Measurements from ENCODE around the gene METTL25. TPM values are rescaled to one million over a fixed set of nuclear protein-coding genes. Genes with fewer than 3 reads are reported as not detected.

Gene METTL25
- total RNA-seq, 1 experiment from 2014 or later = 10.5 TPM

DNA sequence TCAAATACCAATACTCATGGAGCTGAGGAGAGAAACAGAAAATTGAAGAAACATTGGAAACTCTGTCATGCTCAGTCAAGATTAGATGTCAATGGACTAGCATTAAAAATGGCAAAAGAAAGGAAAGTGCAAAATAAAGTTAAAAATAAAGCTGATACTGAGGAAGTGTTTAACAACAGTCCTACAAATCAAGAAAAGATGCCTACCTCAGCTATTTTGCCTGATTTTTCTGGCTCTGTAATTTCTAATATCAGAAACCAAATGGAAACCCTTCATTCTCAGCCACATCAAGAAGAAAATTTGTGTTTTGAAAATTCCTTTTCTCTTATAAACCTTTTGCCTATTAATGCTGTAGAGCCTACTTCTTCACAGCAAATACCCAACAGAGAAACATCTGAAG, 40.5 kb downstream of the METTL25 start:
- in situ Hi-C loops (cut with HindIII; ENCODE audit: low sequenced_read_pairs) = no loop called here
- DNase-seq (ENCODE audit: low spot score) = no peak

DNA sequence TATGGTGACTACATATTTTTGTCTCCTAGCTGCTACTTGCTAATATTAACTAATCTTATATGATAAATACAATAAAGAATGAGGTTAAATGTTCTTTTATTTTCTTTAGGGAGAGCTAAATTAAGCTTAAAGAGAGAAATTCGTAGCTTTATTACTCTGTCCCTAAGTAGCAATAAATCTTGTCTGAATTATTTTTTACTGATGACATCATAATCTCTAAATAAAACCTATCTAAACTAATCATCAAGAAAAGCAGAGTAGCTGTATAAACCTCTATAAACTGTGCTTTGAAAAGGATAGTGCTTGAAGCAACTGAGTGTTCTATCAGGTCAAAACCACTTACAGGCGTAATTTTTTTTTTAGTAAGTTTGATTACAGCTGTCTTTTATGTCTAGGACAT, 42.5 kb downstream of the METTL25 start:
- in situ Hi-C loops (cut with HindIII; ENCODE audit: low sequenced_read_pairs) = no loop called here
- DNase-seq (ENCODE audit: low spot score) = no peak

DNA sequence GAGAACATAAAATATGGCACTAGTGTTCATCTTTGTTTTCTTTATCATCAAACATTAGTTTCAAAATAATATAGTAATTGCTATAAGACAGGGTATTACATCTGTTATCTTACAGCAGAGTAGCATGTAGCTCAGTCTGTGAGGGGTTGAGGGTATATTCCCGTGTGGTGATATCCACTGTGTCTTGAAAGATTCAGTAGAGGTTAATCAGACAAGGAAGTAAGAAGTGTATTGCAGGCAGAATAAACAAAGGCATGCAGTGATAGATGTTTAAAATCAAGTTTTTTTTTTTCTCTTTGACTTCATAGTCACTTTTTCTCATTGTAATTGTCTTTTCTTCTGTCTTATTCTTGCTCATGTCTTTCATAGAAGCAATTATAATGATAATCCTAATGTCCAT, 48.3 kb downstream of the METTL25 start:
- in situ Hi-C loops (cut with HindIII; ENCODE audit: low sequenced_read_pairs) = no loop called here
- no peak for DNase-seq (ENCODE audit: low spot score)

DNA sequence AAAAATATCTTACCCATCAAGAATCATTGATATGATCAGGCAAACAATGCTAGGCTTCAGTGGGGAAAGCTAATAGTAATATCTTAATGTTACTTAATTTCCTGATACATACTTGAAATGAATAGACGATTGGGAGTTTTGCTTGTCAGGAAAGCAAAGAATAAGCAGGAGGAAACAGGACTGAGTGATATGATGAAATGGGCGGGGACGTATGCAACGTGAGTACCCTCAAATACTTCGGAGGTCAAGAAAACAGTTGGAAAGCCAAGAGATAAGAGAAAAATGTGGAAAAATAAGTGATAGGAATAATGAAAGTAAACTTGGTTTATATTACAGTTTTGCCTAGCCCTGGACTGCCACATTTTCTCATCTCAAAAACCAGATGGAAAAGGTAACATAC, 49.2 kb downstream of the METTL25 start:
- DNase-seq (ENCODE audit: low spot score) = no peak
- in situ Hi-C loops (cut with HindIII; ENCODE audit: low sequenced_read_pairs) = no loop called here

DNA sequence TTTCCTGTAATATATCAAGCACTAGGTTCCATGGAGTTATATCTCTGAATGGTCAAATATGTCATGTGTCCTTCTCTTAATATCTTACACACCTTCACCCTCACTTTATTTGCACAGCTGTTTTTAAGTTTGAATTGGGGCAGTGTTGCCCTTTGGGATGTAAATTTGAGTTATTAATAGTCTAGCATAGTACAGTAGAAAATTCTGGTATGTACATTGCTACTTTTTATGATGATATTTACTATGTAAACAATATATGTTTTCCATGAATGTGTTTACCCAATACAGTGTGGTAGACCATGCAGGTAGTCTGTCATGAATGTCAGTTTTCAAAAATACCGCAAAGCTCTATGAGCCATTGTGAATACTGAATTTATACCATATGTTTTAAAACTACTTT, 50.5 kb downstream of the METTL25 start:
- in situ Hi-C loops (cut with HindIII; ENCODE audit: low sequenced_read_pairs) = no loop called here
- DNase-seq (ENCODE audit: low spot score) = no peak

DNA sequence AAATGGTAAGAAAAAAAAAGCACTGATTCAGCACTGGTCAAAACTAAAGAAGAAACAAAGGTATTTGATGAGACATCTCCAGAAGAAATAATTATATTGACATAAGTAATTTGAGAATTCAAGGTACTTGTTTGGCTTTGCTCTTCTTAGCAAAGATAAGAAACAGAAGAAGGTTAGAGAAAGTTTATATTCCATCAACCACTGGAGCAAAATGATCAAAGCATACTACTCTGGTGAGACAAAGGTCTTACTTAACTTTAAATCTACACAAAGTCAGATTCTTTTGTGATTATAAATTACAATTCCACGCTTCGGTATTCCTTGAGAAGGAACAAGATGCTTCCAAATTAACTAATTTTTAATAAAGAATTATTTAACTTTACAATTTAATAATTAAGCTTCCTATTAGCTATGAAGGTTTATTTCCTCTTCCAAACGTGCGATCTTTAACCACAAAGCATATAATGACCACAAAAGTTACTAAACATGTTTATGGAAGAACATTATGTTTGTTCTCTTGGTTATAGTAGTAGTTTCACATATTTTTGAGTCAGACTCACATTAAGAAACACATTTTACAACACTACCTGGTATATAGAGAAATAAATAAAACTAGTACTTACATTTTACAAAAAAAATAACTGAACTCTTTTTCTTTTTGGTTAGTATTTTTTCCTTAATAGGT, 53.4 kb downstream of the METTL25 start:
- DNase-seq (ENCODE audit: low spot score) = no peak
- in situ Hi-C loops (cut with HindIII; ENCODE audit: low sequenced_read_pairs) = no loop called here

DNA sequence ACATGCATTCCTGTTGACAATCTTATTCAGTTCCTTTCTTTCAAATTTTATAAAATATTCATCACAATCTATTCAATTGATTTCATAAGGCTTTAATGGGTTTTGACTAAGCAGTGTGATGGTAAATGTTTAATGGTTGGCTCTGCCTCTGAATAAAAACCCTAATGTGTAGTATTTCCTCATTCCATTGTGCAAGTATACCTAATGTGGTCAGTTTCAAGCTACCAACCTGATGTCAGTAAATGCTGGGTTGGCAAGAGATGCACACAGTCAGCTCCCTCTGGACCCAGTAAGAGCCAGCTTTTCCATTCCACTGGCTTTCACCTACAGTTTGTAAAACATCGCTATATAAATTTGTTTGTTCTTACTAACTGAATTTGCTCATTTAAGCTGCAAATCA, 53.9 kb downstream of the METTL25 start:
- DNase-seq (ENCODE audit: low spot score) = no peak
- in situ Hi-C loops (cut with HindIII; ENCODE audit: low sequenced_read_pairs) = no loop called here

DNA sequence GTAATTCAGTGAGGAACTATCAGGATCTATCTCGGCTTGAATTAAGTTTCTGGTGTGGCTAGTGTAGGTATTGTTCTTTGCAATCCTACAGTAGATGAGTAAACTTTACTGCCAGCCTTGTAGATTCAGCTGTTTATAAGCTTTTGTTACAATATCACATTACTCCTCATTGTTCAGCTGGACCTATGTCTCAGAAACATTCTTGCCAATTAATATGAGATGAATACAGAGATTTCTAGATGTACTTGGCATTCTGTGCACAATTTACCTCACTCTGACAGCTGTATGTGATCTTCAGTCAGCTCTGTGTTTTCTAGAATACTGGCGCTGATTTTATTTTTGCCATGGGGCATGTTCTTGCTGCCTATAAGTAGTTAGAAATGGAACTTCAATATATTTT, 55.7 kb downstream of the METTL25 start:
- DNase-seq (ENCODE audit: low spot score) = no peak
- in situ Hi-C loops (cut with HindIII; ENCODE audit: low sequenced_read_pairs) = no loop called here

DNA sequence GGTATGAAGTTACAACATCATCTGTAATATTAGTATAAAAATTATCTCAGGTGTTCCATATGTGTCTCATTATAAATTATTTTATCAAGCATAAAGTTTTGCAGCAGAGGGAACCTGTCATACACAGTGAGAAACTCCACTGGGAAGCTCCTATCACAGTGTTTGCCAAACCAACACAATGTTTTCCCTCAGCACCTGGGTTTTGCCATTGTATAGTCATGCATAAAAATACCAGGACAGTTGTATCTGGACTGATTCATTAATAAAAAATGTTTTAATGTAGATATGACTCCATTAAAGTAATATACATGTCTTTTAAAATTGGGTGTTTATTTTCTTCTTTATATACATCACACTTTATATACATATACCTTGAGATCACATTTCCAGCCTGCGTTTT, 56.6 kb downstream of the METTL25 start:
- no peak for DNase-seq (ENCODE audit: low spot score)
- in situ Hi-C loops (cut with HindIII; ENCODE audit: low sequenced_read_pairs) = no loop called here

DNA sequence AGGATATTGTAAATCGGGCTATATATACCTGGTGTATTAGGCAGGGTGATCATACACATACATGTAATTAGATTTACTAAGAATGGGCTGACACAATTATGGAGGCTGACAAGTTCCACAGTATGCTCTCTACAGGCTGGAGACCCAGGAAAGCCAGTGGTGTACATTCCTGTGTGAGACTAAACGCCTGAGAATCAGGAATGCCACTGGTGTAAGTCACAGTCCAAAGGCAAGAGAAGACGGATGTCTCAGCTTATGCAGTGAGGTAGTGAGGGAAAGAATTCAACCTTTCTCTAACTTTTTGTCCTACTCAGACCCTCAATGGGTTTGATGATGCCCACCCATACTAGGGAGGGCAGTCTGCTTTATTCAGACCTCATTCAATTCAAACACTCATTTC, 57.1 kb downstream of the METTL25 start:
- in situ Hi-C loops (cut with HindIII; ENCODE audit: low sequenced_read_pairs) = no loop called here
- no peak for DNase-seq (ENCODE audit: low spot score)

DNA sequence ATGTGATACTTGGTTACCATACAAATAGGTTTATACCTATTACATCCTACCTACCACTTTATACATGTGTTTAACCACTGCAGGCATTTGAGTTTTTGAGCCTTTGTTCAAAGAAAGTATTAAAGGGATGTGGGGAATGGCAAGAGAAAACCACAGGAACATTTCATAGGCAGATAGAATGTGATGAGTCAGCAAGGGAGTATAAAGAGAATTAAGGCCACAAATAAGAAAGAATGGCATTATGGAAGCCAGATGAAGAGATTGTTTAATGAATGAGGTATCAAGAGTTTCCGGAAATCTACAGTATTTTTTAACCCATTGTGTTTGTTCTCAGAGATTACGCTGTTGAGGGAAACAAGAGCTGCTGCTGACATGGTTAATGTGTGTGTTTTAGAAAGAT, 66.9 kb downstream of the METTL25 start:
- no peak for DNase-seq (ENCODE audit: low spot score)
- in situ Hi-C loops (cut with HindIII; ENCODE audit: low sequenced_read_pairs) = no loop called here

DNA sequence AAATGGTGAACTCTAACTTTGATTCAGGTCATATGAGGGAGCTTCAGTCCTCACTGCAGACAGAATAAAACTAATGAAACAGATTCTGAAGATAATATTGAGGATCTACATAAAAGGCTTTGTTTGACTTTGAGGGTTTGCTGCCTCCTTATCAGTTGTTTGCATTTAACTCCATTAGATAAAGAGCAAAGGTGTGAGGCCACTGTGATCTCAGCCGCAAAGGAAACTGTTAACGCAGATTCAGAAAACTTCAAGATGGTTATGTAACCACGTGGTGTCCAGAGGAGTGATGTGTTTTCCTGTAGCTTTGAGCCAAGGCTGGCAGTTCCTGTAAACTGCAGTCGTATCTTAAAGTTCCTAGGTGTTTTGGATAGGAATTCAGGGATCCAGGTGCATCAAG, 67.8 kb downstream of the METTL25 start:
- in situ Hi-C loops (cut with HindIII; ENCODE audit: low sequenced_read_pairs) = no loop called here
- no peak for DNase-seq (ENCODE audit: low spot score)

DNA sequence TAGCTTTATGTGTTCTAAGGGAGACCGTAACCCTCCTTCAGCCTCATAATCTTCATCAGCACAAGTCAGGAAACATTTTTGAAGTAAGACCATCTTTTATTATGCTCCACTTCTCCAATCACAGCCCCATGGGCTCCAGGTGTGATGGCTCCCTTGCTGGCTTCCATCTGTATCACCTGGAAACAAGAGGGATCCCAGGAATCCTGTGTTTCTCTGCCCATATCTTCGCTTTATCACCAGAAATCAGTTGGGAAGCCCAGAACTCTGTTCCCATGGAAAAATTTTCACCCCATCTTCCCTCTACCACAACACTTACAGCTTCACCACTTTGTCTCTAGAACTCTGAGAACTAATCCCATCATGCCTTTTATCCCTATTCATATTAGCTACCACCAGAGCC, 68.3 kb downstream of the METTL25 start:
- DNase-seq (ENCODE audit: low spot score) = no peak
- in situ Hi-C loops (cut with HindIII; ENCODE audit: low sequenced_read_pairs) = no loop called here

DNA sequence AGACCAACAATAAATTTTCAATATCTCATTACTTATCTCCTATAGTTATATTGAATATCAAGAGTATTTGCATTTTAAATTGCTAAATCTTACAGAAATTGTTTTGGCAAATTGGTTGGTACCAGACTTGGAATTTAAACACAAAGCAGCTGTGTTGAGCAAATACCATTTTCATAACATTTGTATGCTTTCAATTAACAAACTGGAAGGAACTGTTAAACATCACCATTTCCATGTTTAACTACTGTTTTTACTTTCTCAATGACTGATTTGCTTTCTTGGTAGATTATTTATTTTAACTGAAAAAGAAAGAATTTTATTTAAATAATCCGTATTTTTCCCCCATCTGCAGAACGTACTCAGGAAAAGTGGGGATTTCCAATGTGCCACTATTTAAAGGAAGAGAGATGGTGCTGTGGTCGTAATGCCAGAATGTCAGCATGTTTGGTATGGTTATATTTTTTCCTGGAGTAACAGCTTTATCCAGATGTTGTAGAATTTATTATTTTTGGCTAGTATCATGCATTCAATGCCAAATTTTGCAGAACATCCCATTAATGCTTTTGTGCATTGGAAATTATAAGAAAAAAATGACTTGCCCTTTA, 72.3 kb downstream of the METTL25 start:
- DNase-seq (ENCODE audit: low spot score) = no peak
- in situ Hi-C loops (cut with HindIII; ENCODE audit: low sequenced_read_pairs) = no loop called here

DNA sequence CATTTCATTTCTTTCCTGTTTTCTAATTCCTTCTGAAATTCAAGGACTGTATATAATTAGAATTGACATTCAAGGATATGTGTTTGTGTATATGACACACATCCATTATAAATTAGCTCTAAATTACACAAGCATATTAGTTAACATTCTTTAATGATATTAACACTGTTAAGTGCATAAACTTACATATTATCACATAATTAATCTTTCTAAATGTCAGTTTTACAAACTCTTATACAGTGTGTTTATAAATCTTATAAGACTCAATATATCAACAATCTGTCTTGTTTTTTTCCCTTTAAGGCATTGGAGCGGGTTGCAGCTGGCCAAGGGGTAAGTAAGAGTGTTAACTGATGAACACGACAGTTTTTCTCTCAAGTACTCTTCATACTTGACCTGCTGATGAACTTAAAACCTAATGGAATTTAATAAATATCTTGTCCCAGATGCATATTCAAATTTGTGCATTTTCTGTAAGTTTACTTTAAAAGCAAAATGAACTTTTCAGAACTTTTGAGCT, 76.1 kb downstream of the METTL25 start:
- in situ Hi-C loops (cut with HindIII; ENCODE audit: low sequenced_read_pairs) = no loop called here
- DNase-seq (ENCODE audit: low spot score) = no peak

DNA sequence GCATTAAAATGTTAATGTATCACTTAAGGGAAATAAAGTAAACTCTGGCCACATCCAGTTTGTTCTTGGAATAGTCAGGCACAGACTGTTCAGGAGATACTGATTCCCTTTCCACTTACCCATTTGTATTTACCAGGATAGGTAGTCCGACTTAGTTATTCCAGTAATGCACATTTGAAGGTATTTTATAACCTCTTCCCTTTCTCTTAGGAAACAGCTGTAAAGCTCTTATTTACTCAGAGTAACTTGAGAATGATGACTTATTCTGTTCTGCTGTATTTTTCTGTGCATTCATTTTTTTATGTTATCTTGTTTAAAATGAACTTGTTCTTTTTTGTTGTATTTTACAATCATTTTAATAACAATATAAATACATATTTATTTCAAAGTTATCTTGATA, 78.0 kb downstream of the METTL25 start:
- in situ Hi-C loops (cut with HindIII; ENCODE audit: low sequenced_read_pairs) = no loop called here
- DNase-seq (ENCODE audit: low spot score) = no peak

DNA sequence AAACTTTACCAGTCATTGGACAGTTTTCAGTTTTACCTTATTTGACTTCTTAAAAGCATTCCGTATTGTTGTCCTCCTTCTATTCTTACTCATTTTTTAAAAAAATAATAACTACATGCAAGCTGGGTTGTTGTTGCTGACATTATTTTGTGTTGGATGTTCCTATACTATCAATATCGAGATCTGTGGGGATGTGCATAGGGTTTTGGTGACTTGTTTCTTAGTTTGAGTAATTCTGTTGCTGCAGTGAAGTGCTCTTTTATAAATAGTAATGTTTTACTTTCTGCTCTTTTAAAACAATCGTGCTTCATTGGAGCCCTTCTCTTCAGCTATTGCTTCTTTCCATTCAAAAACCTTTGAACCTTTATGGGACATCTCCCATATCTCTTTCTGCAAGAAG, 79.4 kb downstream of the METTL25 start:
- no peak for DNase-seq (ENCODE audit: low spot score)
- in situ Hi-C loops (cut with HindIII; ENCODE audit: low sequenced_read_pairs) = no loop called here

DNA sequence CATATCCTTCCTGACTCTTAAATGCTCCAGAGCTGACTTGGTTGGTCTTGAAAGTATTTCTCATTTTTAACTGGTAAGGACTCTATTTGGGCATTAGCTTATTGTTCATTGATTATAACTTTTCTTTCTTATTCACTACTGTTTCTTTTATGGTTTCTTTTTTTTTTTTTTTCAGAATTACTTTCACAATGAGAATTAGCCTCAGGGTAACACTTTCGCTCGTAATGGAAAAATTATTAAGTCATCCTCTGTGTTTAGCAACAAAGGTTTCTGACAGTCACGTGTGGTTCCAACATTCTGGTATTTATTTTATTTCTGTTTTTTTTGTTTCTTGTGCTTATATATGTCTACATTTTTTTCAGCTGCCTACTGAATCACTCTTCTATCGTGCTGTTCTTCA, 80.0 kb downstream of the METTL25 start:
- no peak for DNase-seq (ENCODE audit: low spot score)
- in situ Hi-C loops (cut with HindIII; ENCODE audit: low sequenced_read_pairs) = no loop called here

DNA sequence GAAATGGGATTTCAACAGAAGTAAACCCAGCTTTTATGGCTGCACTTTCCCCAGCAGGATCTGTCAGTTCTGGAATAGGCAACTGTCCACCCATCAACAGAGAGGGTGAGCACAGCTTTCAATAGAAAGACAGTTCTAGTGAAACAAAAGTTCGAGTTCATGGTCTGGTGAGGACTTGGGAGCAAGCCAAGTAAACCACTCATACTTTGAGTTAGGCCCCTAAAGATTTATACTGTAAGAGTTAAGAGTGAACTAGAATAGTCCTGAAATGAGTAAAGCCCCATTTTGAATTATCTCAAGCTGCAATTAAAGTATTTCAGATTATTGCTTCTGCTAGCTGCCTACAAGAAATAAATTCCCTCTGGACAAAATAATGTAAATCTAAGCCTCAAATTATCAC, 82.6 kb downstream of the METTL25 start:
- in situ Hi-C loops (cut with HindIII; ENCODE audit: low sequenced_read_pairs) = no loop called here
- DNase-seq (ENCODE audit: low spot score) = no peak

DNA sequence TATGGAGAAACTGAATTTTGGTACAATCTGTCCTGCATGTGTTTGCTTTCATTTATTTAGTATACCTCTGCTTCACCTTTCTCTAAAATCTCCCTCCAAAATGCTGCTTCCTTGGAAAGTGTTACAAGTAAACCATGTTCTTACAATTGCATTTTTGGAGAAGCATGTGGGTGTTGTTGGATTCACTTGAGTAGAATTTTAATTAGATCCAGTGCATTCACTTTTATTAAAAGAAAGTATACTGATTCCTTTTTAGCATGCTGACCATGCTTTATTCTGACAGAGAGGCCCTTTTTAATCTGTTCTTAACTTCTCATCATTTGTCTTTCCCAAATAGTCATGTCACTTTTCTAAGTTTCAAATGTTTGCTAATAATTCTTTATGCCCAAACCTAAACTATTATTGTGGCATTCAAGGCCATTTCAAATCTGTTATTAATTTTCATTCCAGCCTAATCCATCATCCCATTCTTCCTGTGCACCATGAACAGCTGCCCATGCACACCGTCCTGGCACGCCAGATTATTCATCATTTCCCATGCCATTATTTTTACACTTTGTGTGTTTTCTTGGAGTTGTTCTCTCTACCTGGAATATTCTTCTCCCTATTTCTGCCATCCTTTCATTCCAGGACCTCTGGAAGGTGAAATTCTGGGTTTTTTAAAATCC, 90.7 kb downstream of the METTL25 start:
- DNase-seq (ENCODE audit: low spot score) = no peak
- in situ Hi-C loops (cut with HindIII; ENCODE audit: low sequenced_read_pairs) = no loop called here

DNA sequence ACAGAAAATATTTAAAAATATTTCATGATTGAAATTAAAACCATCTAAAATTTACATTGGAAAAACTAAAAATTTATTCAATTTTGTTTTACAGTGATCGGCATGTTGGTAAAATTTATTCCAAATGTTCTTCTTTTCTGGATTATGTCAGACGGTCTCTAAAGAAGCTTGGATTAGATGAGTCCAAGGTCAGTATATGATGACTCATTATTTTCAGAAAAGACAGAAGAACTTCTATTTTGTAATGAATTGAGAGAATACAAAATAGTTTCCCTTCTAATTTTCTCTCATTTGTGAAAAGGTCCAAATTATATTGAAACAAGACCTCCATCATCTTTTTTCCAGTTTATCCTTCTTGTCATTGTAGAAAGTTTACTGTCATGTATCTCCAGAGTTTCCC, 98.3 kb downstream of the METTL25 start:
- DNase-seq (ENCODE audit: low spot score) = no peak
- in situ Hi-C loops (cut with HindIII; ENCODE audit: low sequenced_read_pairs) = no loop called here
